SK-N-SH (cell line): ENCODE measurements around the gene NCAM2. TPM values are rescaled to one million over a fixed set of nuclear protein-coding genes. Genes with fewer than 3 reads are reported as not detected.

Experiments used
- CTCF ChIA-PET: fragments of 300-600, 350-600 bp; formaldehyde crosslinking; extraction: SDS; loops from one replicate; lab custom pipeline; 2021; lab: Yijun Ruan, JAX
- POLR2A ChIA-PET: fragments of 350-600 bp; sonication (Branson Sonifier 250); formaldehyde crosslinking; extraction: SDS; loops from one replicate; lab custom pipeline; 2020; ENCODE audit warnings: antibody characterized with exemption, inconsistent platforms; lab: Yijun Ruan, JAX
- DNase-seq: peaks from one replicate; pipeline ENCODE4 v3.0.0; 2012
- H2AFZ ChIP-seq: fragments of 200-600 bp; sonication (generic); 2 replicates; pipeline ENCODE4 v1.8.1; 2016; ENCODE audit warnings: antibody characterized with exemption, mild to moderate bottlenecking, low read depth
- H3F3A ChIP-seq: fragments of 200-600 bp; sonication (generic); replicated peaks from 2 replicates; pipeline ENCODE3; 2016; ENCODE audit warnings: antibody characterized with exemption, mild to moderate bottlenecking; ENCODE audit not compliant: insufficient read depth
- H3K27ac ChIP-seq, 2 experiments: fragments of 200-500 bp in 1 of 2; fragments of 200-600 bp in 1 of 2; sonication (Bioruptor generic) in 1 of 2; sonication (generic), shearing (Covaris generic) in 1 of 2; 2 replicates each; pipeline versions ENCODE4 v1.5.1 to v1.6.1; 2014 to 2016; ENCODE audit warnings: low read depth in 2 of 2, inconsistent platforms in 1 of 2, low read length in 1 of 2, mild to moderate bottlenecking in 1 of 2, mixed read lengths in 1 of 2
- H3K27me3 ChIP-seq: fragments of 200-600 bp; sonication (generic), shearing (Covaris generic); 2 replicates; pipeline ENCODE4 v1.6.1; 2016; ENCODE audit warnings: mixed run types; ENCODE audit not compliant: insufficient read depth
- H3K36me3 ChIP-seq, 2 experiments: fragments of 200-500 bp in 1 of 2; fragments of 200-600 bp in 1 of 2; sonication (Bioruptor generic) in 1 of 2; sonication (generic) in 1 of 2; replicated peaks in 1 of 2; 2 replicates each; pipeline versions ENCODE3 to v1.5.1; 2014 to 2016; ENCODE audit warnings: low read length in 1 of 2, mild to moderate bottlenecking in 1 of 2; ENCODE audit not compliant: insufficient read depth in 2 of 2, control insufficient read depth in 1 of 2
- H3K4me1 ChIP-seq, 2 experiments: fragments of 200-500 bp in 1 of 2; fragments of 200-600 bp in 1 of 2; sonication (Bioruptor generic) in 1 of 2; sonication (generic), shearing (Covaris generic) in 1 of 2; 2 replicates each; pipeline versions ENCODE4 v1.5.1 to v1.6.1; 2014 to 2016; ENCODE audit warnings: low read depth in 1 of 2, low read length in 1 of 2, mixed run types in 1 of 2; ENCODE audit not compliant: insufficient read depth in 2 of 2, control insufficient read depth in 1 of 2
- H3K4me2 ChIP-seq: fragments of 200-600 bp; sonication (generic), shearing (Covaris generic); 2 replicates; pipeline ENCODE4 v1.6.1; 2017; ENCODE audit warnings: mixed run types
- H3K4me3 ChIP-seq, 2 experiments: fragments of 200-500 bp in 1 of 2; fragments of 200-600 bp in 1 of 2; sonication (Bioruptor generic) in 1 of 2; sonication (generic), shearing (Covaris generic) in 1 of 2; 2 replicates each; pipeline versions ENCODE4 v1.5.1 to v1.8.1; 2014 to 2016; ENCODE audit warnings: low read depth in 2 of 2, inconsistent platforms in 1 of 2, low read length in 1 of 2, mild to moderate bottlenecking in 1 of 2, mixed read lengths in 1 of 2, moderate library complexity in 1 of 2
- H3K79me2 ChIP-seq: fragments of 200-600 bp; sonication (generic); 2 replicates; pipeline ENCODE4 v1.8.1; 2017; ENCODE audit warnings: mild to moderate bottlenecking; ENCODE audit not compliant: insufficient read depth
- H3K9ac ChIP-seq: fragments of 200-600 bp; sonication (generic); 2 replicates; pipeline ENCODE4 v1.6.1; 2017; ENCODE audit warnings: mixed run types
- H3K9me2 ChIP-seq: fragments of 200-600 bp; sonication (generic); 2 replicates; pipeline ENCODE4 v1.6.1; 2017; ENCODE audit warnings: mixed run types
- H3K9me3 ChIP-seq: fragments of 200-600 bp; sonication (generic); 2 replicates; pipeline ENCODE4 v1.6.1; 2017; ENCODE audit warnings: mixed run types, mild to moderate bottlenecking, moderate library complexity
- H4K20me1 ChIP-seq: fragments of 200-600 bp; sonication (generic); 2 replicates; pipeline ENCODE4 v1.6.1; 2017; ENCODE audit warnings: mild to moderate bottlenecking, mixed run types; ENCODE audit not compliant: insufficient read depth
- CHD2 ChIP-seq: fragments of 150-350 bp; IDR thresholded peaks from 2 replicates; pipeline ENCODE4 v1.6.1; 2018; ENCODE audit warnings: low read length; ENCODE audit not compliant: partially characterized antibody
- CTCF ChIP-seq: fragments of 200-600 bp; sonication (generic); IDR thresholded peaks from 2 replicates; pipeline ENCODE4 v1.6.1; 2017; ENCODE audit warnings: antibody characterized with exemption, mild to moderate bottlenecking, moderate library complexity
- FOSL2 ChIP-seq: IDR thresholded peaks from 2 replicates; pipeline ENCODE4 v1.4.0; 2012; ENCODE audit warnings: low read depth, mild to moderate bottlenecking, moderate library complexity, borderline replicate concordance
- FOXM1 ChIP-seq: IDR thresholded peaks from 2 replicates; pipeline ENCODE4 v1.4.0; 2012; ENCODE audit warnings: low read depth, mild to moderate bottlenecking
- JUND ChIP-seq: IDR thresholded peaks from 2 replicates; pipeline ENCODE4 v1.4.0; 2012
- MAX ChIP-seq: IDR thresholded peaks from 2 replicates; pipeline ENCODE4 v1.4.0; 2012; ENCODE audit warnings: low read depth
- MEF2A ChIP-seq: IDR thresholded peaks from 2 replicates; pipeline ENCODE4 v1.4.0; 2012; ENCODE audit warnings: low read depth, borderline replicate concordance
- MXI1 ChIP-seq: IDR thresholded peaks from 2 replicates; pipeline ENCODE4 v1.6.1; 2012; ENCODE audit warnings: mild to moderate bottlenecking, low read depth, low read length, improper control_type of control experiment
- NFIC ChIP-seq: IDR thresholded peaks from 2 replicates; pipeline ENCODE4 v1.4.0; 2012; ENCODE audit warnings: borderline replicate concordance
- POLR2AphosphoS5 ChIP-seq: IDR thresholded peaks from 2 replicates; pipeline ENCODE4 v1.6.1; 2012; ENCODE audit warnings: low read depth, low read length
- RCOR1 ChIP-seq: fragments of 150-350 bp; IDR thresholded peaks from 2 replicates; pipeline ENCODE4 v1.6.1; 2017; ENCODE audit warnings: antibody characterized with exemption, low read length
- SIN3A ChIP-seq: IDR thresholded peaks from 2 replicates; pipeline ENCODE4 v1.6.1; 2012; ENCODE audit warnings: low read depth, mild to moderate bottlenecking, low read length, moderate library complexity, borderline replicate concordance
- SMC3 ChIP-seq: IDR thresholded peaks from 2 replicates; pipeline ENCODE4 v1.6.1; 2012; ENCODE audit warnings: low read depth, low read length, improper control_type of control experiment
- TCF12 ChIP-seq: IDR thresholded peaks from 2 replicates; pipeline ENCODE4 v1.4.0; 2012
- TEAD4 ChIP-seq: IDR thresholded peaks from 2 replicates; pipeline ENCODE4 v1.4.0; 2012; ENCODE audit warnings: mild to moderate bottlenecking, borderline replicate concordance; ENCODE audit not compliant: insufficient read depth
- USF2 ChIP-seq: fragments of 150-350 bp; IDR thresholded peaks from 2 replicates; pipeline ENCODE4 v1.6.1; 2017; ENCODE audit warnings: antibody characterized with exemption, low read length, low read depth, borderline replicate concordance
- YY1 ChIP-seq: IDR thresholded peaks from 2 replicates; pipeline ENCODE4 v1.4.0; 2012; ENCODE audit warnings: low read depth, mild to moderate bottlenecking
- WGBS: methylation state at CpG from one replicate; pipeline ENCODE4 v1.1.6; 2017; ENCODE audit warnings: low lambda C conversion rate; 5-methylcytosine and 5-hydroxymethylcytosine counted together
- polyA plus RNA-seq, 3 experiments: library from polyadenylated mRNA; depleted of rRNA; stranded (reverse); fragments of >200 nt; gene quantifications; 2 replicates each; pipeline ENCODE4 v1.2.3, GENCODE V29; 2012
- TF ChIP-seq, protein P1 (sequence below): fragments of 150-350 bp; IDR thresholded peaks from 2 replicates; pipeline ENCODE4 v1.6.1; 2016; ENCODE audit warnings: mild to moderate bottlenecking, low read depth, low read length

The NCAM2 gene
- polyA plus RNA-seq, 1 of the 3 experiments (the other 2 are of a cell fraction), result 2.1 TPM

DNA sequence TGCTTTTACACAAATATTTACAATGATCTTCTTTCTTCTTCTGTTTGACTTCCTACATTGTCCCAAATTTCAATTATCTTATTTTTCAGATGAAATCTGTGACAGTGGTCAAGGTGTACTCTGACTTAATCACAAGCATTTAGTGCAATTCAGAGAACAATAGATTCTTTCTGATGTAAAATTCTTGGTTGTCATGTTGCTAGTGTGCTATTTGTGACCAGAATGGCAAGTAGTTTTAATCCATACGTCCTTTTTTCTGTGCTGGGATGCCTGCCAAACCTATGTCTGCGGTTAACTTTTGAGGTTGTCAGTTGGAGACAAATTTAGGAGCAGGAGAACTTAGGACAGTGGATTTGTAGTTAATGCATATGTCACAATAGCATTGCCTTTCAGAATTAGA lies 31.0 kb downstream of the NCAM2 start:
- Histone ChIP-seq H3F3A (no peaks in the 10 kb centered on the region), H2AFZ (no peak overlapping the region), H3K9me3 (no peaks in the 10 kb centered on the region), H3K36me3 (no peaks in the 10 kb centered on the region), H3K27ac (no peak overlapping the region), H3K4me1 (no peaks in the 10 kb centered on the region), H4K20me1 (no peaks in the 10 kb centered on the region), H3K4me2 (no peak overlapping the region), H3K4me3 (no peak overlapping the region), H3K9ac (no peak overlapping the region), H3K79me2 (no peaks in the 10 kb centered on the region), H3K9me2 (no peaks in the 10 kb centered on the region), H3K27me3 (no peaks in the 10 kb centered on the region)
- no peak for DNase-seq
- 49% methylated on average over 2 of the region's 2 CpGs for whole genome bisulfite sequencing
- TF ChIP-seq FOSL2 (no peak), USF2 (no peak), SMC3 (no peak), MEF2A (no peak), MAX (no peak), TEAD4 (no peak), NFIC (no peak), CHD2 (no peak), CTCF (no peak), YY1 (no peak), FOXM1 (no peak), JUND (no peak), RCOR1 (no peak), TCF12 (no peak), MXI1 (no peak), POLR2AphosphoS5 (no peak), SIN3A (no peak)
- TF ChIP-seq, protein P1, sequence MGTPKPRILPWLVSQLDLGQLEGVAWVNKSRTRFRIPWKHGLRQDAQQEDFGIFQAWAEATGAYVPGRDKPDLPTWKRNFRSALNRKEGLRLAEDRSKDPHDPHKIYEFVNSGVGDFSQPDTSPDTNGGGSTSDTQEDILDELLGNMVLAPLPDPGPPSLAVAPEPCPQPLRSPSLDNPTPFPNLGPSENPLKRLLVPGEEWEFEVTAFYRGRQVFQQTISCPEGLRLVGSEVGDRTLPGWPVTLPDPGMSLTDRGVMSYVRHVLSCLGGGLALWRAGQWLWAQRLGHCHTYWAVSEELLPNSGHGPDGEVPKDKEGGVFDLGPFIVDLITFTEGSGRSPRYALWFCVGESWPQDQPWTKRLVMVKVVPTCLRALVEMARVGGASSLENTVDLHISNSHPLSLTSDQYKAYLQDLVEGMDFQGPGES, result no peak
- ChIA-PET CTCF (interaction anchor here (0.6 kb wide), 1 partner anchor 117 kb away, joined by 3 read pairs; no protein-coding TSS in a partner anchor), POLR2A (no interaction called here)
